Uterus (tissue), 2 donors: ENCODE results near the gene OLIG1.

Experiments used
- CTCF ChIP-seq, 4 experiments: fragments of 200-600 bp in 2 of 4; fragments of 450-650 bp in 2 of 4; sonication (generic) in 2 of 4; IDR thresholded peaks; one replicate each; pipeline ENCODE4 v1.5.1; 2016 to 2019; ENCODE audit warnings: antibody characterized with exemption in 4 of 4, mild to moderate bottlenecking in 2 of 4, moderate library complexity in 1 of 4
- POLR2A ChIP-seq, 2 donors: fragments of 450-650 bp; IDR thresholded peaks; one replicate each; pipeline ENCODE4 v1.6.1; 2016; ENCODE audit warnings: antibody characterized with exemption in 2 of 2, mild to moderate bottlenecking in 1 of 2, moderate library complexity in 1 of 2

GRCh38 chr21:33071770-33072306, 1.9 kb downstream of the OLIG1 start:
- TF ChIP-seq CTCF (IDR thresholded peaks at IDR 0.05) (no peak), POLR2A (IDR thresholded peaks at IDR 0.05) (no peak)
